ENCODE data around the gene CSH2.
A peak's percentile ranks its signal among the peaks of the same experiment; 100 is the strongest.
"Not testable (repeated sequence)": the region's sequence is repeated elsewhere in the genome, so short reads cannot be mapped to it uniquely, and the experiment has no call there.

Gene CSH2

DNA sequence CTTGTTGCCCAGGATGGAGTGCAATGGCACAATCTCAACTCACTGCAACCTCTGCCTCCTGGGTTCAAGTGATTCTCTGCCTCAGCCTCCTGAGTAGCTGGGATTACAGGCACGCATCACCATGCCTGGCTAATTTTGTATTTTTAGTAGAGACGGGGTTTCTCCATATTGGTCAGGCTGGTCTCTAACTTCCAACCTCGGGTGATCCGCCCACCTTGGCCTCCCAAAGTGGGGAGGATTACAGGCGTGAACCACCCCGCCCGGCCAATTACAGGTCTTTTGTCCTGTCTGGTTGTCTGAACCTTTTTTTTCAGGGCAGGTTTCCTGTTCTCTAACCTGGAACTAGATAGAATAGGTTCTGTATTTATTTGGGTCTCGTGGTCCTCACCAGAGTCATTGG is 17.1 kb downstream of the CSH2 start:
- not testable (repeated sequence) for DNase-seq (ENCODE audit: low read depth in 1 of 2, low spot score in 1 of 2)

- DNase-seq (ENCODE audit: low read depth in 1 of 2, low spot score in 1 of 2), result no peak
Measured at GRCh38 chr17:63855185-63855584, 18.3 kb downstream of the CSH2 start.

DNA sequence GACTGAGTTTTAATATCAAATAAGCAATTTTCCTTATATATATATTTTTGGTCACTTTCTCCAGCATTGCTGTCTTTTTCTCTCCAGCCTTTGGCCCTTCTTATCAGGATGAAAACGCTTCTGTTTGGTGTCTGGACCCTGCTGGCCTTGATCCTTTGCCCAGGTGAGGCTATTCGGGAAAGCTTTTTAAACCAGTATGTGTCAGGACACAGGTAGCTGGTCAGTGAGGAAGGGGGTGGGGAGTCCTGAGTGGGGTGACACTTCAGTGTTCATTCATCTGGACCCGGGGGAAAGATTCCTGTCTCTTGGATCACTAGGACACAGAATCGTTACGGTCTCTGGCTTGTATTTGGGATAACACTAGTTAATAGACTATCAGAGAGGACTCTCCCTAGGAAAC is 18.8 kb downstream of the CSH2 start:
- DNase-seq (ENCODE audit: low read depth in 1 of 2, low spot score in 1 of 2), result no peak

- no peak for DNase-seq (ENCODE audit: low read depth in 1 of 2, low spot score in 1 of 2)
Measured at GRCh38 chr17:63853260-63853659, 20.2 kb downstream of the CSH2 start.

DNA sequence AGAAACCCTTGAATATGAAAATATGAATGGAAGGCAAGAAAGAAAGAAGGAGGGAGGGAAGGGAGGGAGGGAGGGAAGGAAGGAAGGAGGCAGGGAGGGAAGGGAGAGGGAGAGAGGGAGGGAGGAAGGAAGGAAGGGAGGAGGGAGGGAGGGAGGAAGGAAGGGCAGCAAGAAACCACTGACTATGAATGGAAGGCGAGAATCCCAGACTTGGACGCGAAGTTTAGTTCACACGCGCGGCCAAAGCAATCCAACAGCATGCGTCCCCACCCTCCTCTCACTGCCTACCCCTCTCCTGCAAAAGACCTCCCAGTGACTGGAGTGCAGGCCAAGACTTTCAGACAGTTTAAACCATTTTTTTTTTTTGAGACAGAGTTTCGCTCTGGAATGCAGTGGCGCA is 23.1 kb downstream of the CSH2 start:
- DNase-seq (ENCODE audit: low read depth in 1 of 2, low spot score in 1 of 2), result no peak

- DNase-seq (ENCODE audit: low read depth in 1 of 2, low spot score in 1 of 2), result peak; percentile 95 to 96
Measured at GRCh38 chr17:63848834-63849689, 24.4 kb downstream of the CSH2 start.

DNA sequence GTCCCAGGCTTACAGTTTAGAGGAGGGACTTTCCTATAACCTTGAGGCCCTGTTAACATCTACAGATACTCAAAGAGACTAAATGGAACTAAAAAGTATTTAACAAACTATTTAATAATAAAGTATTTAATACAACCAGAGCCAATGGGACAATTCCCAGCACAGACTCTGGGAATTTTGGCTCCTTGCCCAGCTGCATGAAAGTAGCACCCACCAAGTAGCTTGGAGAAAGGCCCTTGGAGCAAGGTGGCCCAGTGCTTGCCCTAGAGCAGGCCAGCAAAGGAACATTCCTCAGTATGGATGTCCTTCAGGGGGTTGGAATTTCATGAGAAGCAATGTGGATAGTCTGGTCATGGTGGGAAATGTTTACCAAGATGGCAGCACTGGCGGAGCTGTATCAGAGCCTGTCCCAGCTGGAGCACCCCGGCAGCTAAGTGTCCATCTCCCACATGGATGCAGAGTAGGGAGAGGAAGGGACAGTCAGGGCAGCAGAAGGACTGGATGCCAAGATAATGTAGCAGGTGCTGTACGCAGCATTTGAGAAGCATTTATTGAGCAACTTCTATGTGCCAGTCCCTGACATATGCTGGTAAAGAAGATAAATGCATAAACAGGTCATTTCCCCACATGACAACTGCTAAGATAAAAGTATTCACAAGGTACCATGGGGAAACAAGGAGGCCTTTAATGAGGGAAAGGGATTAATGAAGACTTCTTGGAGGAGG is 25.8 kb downstream of the CSH2 start:
- DNase-seq (ENCODE audit: low read depth in 1 of 2, low spot score in 1 of 2), result no peak

- no peak for DNase-seq (ENCODE audit: low read depth in 1 of 2, low spot score in 1 of 2)
Measured at GRCh38 chr17:63845509-63845908, 28.0 kb downstream of the CSH2 start.

GRCh38 chr17:63843910-63844677 is 29.4 kb downstream of the CSH2 start:
- DNase-seq (ENCODE audit: low read depth in 1 of 2, low spot score in 1 of 2), result no peak

DNA sequence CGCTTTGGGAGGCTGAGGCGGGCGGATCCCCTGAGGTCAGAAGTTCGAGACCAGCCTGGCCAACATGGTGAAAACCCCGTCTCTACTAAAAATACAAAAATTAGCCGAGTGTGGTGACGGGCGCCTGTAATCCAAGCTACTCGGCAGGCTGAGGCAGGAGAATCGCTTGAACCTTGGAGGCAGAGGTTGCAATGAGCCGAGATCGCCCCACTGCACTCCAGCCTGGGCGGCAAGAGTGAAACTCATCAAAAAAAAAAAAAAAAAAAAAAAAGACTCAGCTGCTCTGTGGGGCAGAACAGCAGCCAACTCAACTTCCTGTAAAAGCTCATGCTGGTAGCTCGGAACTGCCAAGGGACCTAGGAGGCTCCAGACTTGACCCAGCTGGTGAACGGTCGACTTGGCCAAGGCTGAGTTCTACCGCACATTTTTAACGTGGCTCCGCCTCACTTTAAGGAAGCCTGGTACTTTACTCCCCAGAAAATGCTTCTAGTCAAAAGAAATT is 30.0 kb downstream of the CSH2 start:
- DNase-seq (ENCODE audit: low read depth in 1 of 2, low spot score in 1 of 2), result not testable (repeated sequence)

DNA sequence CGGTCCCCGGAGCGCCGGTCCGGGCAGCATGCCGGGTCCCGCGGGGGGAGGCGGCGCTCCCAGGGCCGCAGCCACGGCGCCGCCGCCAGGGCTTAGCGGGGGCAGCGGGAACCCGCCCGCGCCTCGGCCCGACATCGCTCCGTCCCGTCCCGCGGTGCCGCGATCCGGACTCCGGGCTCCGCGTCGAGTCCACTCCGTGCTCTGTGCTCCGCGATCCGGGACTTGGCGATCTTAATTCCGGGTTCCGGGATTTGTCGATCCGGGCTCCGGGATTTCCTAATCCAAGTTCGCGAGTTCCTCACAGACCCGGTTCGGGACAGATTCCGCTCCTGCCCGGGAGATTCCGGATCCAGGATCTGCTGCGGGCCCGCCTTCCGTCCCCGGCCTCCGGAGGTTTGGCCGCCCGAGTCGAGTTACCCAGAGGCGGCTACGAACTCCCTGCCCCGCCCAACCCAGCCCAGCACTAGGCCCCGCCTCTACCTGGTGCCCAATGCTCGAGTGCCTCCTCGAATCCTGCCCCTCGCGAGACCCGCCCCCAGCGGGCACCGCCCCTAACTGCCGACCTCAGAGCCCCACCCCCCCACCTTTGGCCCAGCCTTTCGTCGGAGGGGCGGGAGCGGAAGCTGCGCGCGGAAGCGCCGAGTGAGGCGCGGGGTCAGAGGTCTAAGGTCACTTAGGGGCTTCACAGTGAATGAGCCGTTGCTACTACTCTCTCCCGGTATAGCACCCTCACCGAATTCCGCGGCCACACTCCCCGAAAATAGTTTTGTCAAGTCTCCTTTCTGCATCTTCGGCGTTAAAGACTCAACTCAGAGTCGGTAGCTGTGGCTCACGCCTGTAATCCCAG is 30.7 kb downstream of the CSH2 start, which contains the start of gene SMARCD2:
TSS of gene SMARCD2 (minus strand) at position 146 of the 847 bp plus-strand sequence. CDS start at position 135, 11 bp downstream.
- DNase-seq (ENCODE audit: low read depth in 1 of 2, low spot score in 1 of 2), result peak; percentile 97 to 99

DNA sequence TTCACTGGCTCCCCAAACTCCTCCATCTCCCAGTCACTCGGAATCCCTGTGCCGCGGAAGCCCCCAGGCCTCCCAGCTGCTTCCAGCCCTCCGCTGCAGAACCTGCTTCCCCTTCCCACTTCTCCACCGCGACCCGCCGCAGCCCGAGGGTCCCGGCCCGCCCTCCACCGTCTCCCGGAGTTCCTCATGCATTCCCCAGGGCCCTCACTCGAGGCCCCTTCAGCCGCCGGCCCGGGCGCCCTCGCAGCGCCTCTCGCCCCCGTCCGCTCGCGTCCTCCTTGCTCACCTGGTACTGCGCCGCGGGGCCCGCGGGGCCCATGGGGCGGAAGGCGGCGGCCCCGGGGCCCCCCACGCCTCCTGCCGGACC is 31.3 kb downstream of the CSH2 start:
- peak in 1 of 2 donors; percentile 21 for DNase-seq (ENCODE audit: low read depth in 1 of 2, low spot score in 1 of 2)

- DNase-seq (ENCODE audit: low read depth in 1 of 2, low spot score in 1 of 2), result no peak
Measured at GRCh38 chr17:63841350-63842172, 31.9 kb downstream of the CSH2 start.

GRCh38 chr17:63840591-63841349 is 32.7 kb downstream of the CSH2 start:
- no peak for DNase-seq (ENCODE audit: low read depth in 1 of 2, low spot score in 1 of 2)

DNA sequence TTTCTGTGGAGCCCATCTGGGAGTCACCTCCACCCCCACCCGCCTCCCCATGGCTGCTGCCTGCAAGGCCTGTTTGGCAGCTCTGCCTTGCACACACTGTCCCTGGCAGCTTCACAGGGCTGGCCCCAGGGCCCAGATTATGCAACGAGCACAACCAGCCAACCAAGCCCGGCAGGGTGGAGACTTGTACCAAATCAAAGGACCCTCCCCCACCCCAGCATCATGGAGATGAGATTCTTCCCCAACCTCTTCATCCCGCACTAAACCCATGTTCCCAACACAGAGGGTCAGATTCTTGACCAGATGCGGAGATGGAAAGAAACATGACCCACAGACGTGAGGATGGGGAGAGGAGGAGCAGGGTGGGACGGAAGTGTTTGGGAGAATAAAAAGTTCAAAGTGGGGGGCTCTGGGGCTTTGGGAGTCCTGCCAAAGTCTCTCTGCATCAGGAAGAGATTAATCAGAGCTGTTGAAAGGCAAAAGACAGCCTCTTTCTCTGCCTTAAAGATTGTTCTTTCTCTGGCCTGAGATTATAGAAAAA is 34.8 kb downstream of the CSH2 start:
- no peak for DNase-seq (ENCODE audit: low read depth in 1 of 2, low spot score in 1 of 2)

DNA sequence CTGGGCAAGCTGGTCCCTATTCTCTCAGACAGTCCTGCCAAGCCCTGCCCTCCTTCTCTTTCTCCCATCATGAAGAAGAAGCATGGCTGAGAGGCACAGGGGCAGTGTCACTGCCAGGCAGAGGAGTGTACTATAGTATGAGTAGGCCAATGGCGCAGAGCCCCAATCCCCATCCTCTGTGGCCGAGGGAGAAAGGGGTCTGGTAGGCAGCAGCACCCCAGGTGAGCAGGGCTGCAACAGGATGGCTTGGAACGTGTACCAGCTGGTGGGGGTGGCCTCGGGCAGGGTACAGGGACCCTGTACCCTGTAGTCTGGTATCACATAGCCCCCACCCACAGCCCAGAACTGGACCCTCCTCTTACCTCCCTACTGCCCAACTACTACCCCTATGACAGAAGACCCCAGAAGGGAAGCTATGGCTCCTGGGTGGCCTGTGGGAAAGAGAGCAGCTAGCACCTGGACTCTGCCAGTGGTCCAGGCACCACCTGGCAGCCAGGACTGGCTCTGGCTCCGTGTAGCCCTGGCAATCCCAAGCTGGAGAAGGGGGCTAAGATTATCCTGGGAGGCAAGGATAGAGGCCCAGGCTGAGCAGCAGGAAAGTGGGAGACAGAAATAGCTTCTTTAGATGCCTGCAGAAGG is 35.4 kb downstream of the CSH2 start:
- no peak for DNase-seq (ENCODE audit: low read depth in 1 of 2, low spot score in 1 of 2)

DNA sequence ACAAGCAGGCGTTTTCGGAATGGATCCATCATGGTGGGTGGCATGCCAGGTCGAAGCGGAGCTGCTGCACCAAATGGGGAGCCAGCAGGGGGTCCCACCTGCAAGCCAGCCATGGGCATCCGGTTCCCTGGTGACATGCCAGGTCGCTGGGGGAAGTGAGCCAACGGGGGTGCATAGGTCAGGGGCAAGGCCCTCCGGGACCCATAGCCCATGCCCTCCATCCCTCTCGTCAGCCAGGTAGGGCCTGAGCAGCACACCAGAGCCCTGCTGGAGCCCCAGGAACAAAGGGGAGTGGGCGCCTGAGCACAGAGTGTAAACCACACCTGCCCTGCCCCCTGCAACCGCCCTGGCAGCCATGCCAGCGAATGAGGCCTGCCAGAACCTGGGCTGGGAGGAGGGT is 36.0 kb downstream of the CSH2 start:
- DNase-seq (ENCODE audit: low read depth in 1 of 2, low spot score in 1 of 2), result no peak

DNA sequence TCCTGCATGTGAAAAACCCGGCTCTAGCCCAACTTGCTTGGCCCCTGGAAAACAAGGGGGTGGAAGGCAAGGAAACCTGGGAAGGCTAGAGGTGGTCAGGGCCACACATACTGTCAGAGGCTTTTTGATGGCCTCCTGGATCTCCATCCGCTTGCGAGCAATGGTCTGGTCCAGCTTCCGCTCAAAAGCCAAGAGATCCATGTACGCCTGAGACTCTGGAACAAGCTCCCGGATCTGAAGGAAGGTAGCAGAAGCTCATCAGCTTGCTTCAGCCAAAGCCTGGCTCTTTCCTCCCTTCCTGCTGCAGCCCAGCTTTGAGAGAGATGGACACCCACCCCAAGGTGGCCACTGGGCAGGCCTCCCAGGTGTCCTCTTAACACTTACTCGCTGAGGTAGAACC is 36.7 kb downstream of the CSH2 start:
- no peak for DNase-seq (ENCODE audit: low read depth in 1 of 2, low spot score in 1 of 2)

All from activated CD4-positive, alpha-beta T cell treated with anti-CD3 and anti-CD28 coated beads, Interleukin-2, amount 50 U/mL, for 24 hours (primary cell).